GM23338 (cell line): ENCODE results near the gene SDHB.

Experiments used
- CREB1 ChIP-seq: fragments of 250-450 bp; sonication (Bioruptor Pico); IDR thresholded peaks from 2 replicates; pipeline ENCODE4 v1.5.0; 2020; ENCODE audit warnings: low read depth, mild to moderate bottlenecking, moderate library complexity
- EZH2 ChIP-seq: fragments of 200-600 bp; sonication (generic); IDR thresholded peaks from one replicate; pipeline ENCODE4 v1.8.0; 2017; ENCODE audit warnings: antibody characterized with exemption, mild to moderate bottlenecking, low read depth; ENCODE audit not compliant: unreplicated experiment
- EZH2phosphoT487 ChIP-seq: fragments of 200-600 bp; sonication (generic); IDR thresholded peaks from one replicate; pipeline ENCODE4 v1.8.1; 2018; ENCODE audit warnings: antibody characterized with exemption; ENCODE audit not compliant: unreplicated experiment
- JUNB ChIP-seq: IDR thresholded peaks from one replicate; pipeline ENCODE4 v1.6.1; 2016; ENCODE audit warnings: antibody characterized with exemption; ENCODE audit not compliant: unreplicated experiment
- NANOG ChIP-seq: IDR thresholded peaks from 2 replicates; pipeline ENCODE4 v1.6.1; 2016; ENCODE audit warnings: antibody characterized with exemption, borderline replicate concordance
- POLR2AphosphoS5 ChIP-seq: IDR thresholded peaks from 2 replicates; pipeline ENCODE4 v1.6.1; 2016; ENCODE audit warnings: antibody characterized with exemption, low read depth
- STAT1 ChIP-seq: IDR thresholded peaks from one replicate; pipeline ENCODE4 v1.6.1; 2016; ENCODE audit warnings: antibody characterized with exemption; ENCODE audit not compliant: unreplicated experiment
- ZNF114 ChIP-seq: fragments of 250-450 bp; sonication (Bioruptor Pico); IDR thresholded peaks from 2 replicates; pipeline ENCODE4 v1.5.0; 2020; ENCODE audit warnings: mild to moderate bottlenecking, moderate library complexity
- TF ChIP-seq, protein P1 (sequence below), 2 experiments: fragments of 200-600 bp in 1 of 2; sonication (generic) in 1 of 2; conservative IDR thresholded peaks; 2 replicates each; pipeline versions ENCODE4 v1.5.1 to v1.6.1; 2016 to 2017; ENCODE audit warnings: antibody characterized with exemption in 2 of 2, low read depth in 2 of 2, mild to moderate bottlenecking in 2 of 2, moderate library complexity in 1 of 2
- TF ChIP-seq, protein P2 (sequence below): IDR thresholded peaks from one replicate; pipeline ENCODE4 v1.6.1; 2018; ENCODE audit warnings: antibody characterized with exemption; ENCODE audit not compliant: unreplicated experiment
- TF ChIP-seq, protein P3 (sequence below): IDR thresholded peaks from 2 replicates; pipeline ENCODE4 v1.6.1; 2016; ENCODE audit warnings: antibody characterized with exemption

DNA sequence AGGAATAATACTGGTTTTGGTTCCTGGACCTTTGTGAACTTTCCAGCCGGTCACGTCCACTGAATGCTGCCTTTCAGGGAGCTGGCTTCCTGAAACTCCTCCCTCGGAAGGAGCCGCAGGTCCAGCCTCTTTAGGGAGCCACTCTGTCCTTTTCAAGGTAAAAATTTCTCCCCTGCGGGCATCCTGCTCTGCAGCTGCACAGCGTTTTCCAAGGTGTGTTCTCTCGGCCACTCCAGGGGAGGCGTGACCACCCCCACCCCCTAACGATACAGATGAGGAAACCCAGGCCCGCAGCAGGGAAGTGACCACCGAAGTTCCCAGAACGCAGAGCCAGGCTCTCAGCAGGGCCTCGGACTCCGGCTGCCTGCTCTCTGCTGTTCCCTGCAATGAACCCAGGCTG, 44.0 kb upstream of the SDHB start:
- TF ChIP-seq STAT1 (no peak), EZH2 (no peak), POLR2AphosphoS5 (no peak), EZH2phosphoT487 (no peak), JUNB (no peak), NANOG (no peak), ZNF114 (CRISPR knock-in tag) (no peak), CREB1 (no peak)
- TF ChIP-seq, protein P1, sequence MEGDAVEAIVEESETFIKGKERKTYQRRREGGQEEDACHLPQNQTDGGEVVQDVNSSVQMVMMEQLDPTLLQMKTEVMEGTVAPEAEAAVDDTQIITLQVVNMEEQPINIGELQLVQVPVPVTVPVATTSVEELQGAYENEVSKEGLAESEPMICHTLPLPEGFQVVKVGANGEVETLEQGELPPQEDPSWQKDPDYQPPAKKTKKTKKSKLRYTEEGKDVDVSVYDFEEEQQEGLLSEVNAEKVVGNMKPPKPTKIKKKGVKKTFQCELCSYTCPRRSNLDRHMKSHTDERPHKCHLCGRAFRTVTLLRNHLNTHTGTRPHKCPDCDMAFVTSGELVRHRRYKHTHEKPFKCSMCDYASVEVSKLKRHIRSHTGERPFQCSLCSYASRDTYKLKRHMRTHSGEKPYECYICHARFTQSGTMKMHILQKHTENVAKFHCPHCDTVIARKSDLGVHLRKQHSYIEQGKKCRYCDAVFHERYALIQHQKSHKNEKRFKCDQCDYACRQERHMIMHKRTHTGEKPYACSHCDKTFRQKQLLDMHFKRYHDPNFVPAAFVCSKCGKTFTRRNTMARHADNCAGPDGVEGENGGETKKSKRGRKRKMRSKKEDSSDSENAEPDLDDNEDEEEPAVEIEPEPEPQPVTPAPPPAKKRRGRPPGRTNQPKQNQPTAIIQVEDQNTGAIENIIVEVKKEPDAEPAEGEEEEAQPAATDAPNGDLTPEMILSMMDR (conservative IDR thresholded peaks at IDR 0.05; ENCODE audit: low read depth in 2 of 2): no peak
- TF ChIP-seq, protein P2, sequence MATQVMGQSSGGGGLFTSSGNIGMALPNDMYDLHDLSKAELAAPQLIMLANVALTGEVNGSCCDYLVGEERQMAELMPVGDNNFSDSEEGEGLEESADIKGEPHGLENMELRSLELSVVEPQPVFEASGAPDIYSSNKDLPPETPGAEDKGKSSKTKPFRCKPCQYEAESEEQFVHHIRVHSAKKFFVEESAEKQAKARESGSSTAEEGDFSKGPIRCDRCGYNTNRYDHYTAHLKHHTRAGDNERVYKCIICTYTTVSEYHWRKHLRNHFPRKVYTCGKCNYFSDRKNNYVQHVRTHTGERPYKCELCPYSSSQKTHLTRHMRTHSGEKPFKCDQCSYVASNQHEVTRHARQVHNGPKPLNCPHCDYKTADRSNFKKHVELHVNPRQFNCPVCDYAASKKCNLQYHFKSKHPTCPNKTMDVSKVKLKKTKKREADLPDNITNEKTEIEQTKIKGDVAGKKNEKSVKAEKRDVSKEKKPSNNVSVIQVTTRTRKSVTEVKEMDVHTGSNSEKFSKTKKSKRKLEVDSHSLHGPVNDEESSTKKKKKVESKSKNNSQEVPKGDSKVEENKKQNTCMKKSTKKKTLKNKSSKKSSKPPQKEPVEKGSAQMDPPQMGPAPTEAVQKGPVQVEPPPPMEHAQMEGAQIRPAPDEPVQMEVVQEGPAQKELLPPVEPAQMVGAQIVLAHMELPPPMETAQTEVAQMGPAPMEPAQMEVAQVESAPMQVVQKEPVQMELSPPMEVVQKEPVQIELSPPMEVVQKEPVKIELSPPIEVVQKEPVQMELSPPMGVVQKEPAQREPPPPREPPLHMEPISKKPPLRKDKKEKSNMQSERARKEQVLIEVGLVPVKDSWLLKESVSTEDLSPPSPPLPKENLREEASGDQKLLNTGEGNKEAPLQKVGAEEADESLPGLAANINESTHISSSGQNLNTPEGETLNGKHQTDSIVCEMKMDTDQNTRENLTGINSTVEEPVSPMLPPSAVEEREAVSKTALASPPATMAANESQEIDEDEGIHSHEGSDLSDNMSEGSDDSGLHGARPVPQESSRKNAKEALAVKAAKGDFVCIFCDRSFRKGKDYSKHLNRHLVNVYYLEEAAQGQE: no peak
- TF ChIP-seq, protein P3, sequence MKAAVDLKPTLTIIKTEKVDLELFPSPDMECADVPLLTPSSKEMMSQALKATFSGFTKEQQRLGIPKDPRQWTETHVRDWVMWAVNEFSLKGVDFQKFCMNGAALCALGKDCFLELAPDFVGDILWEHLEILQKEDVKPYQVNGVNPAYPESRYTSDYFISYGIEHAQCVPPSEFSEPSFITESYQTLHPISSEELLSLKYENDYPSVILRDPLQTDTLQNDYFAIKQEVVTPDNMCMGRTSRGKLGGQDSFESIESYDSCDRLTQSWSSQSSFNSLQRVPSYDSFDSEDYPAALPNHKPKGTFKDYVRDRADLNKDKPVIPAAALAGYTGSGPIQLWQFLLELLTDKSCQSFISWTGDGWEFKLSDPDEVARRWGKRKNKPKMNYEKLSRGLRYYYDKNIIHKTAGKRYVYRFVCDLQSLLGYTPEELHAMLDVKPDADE: no peak
